GM12878 (cell line): ENCODE results near the gene PSMB7. TPM values are rescaled to one million over a fixed set of nuclear protein-coding genes. Genes with fewer than 3 reads are reported as not detected.

Experiments used
- ATAC-seq: fragments of 200-7000 bp; cut with Tn5 transposase; 3 replicates; pipeline ENCODE4 v1.9.1; 2020; ENCODE audit warnings: mild to moderate bottlenecking, moderate library complexity
- BruUV-seq: library from RNA; stranded (reverse); fragments of 400-500 nt; replicated peaks from 2 replicates; lab custom pipeline; 2021; lab: Mats Ljungman, UMichigan
- CTCF ChIA-PET: fragments of 300-600 bp; sonication (Branson Sonifier 250); formaldehyde crosslinking; extraction: SDS; loops from one replicate; lab custom pipeline; 2021; ENCODE audit warnings: inconsistent platforms; lab: Yijun Ruan, JAX
- POLR2A ChIA-PET: fragments of 350-600 bp; formaldehyde crosslinking; extraction: SDS; loops from one replicate; lab custom pipeline; 2021; ENCODE audit warnings: inconsistent platforms; lab: Charles Lee
- RAD21 ChIA-PET: fragments of 300-600 bp; sonication (Branson Sonifier 250); formaldehyde crosslinking; loops from one replicate; lab custom pipeline; 2023; ENCODE audit warnings: antibody characterized with exemption; ENCODE audit not compliant: unreplicated experiment; lab: Charles Lee
- SMC1A ChIA-PET: fragments of 300-600 bp; sonication (Branson Sonifier 250); formaldehyde crosslinking; loops from one replicate; lab custom pipeline; 2023; ENCODE audit not compliant: unreplicated experiment, uncharacterized antibody; lab: Charles Lee
- DNase-seq: peaks from one replicate; pipeline ENCODE4 v3.0.0-alpha.2; 2011; ENCODE audit warnings: low read depth, low spot score
- FAIRE-seq: peaks from 3 replicates; lab custom pipeline; 2011; peaks lifted over from hg19 to GRCh38; lab: Jason Lieb, UNC
- H2AFZ ChIP-seq: 2 replicates; pipeline ENCODE4 v1.6.0; 2011; ENCODE audit warnings: low read depth, low read length, control low read depth; ENCODE audit not compliant: control insufficient read depth
- H3K27ac ChIP-seq: 2 replicates; pipeline ENCODE4 v1.5.1; 2011; ENCODE audit warnings: control low read depth; ENCODE audit not compliant: control insufficient read depth, insufficient read depth
- H3K27me3 ChIP-seq, 2 experiments: replicated peaks in 1 of 2; 2 replicates each; pipeline versions ENCODE4 v1.6.0 to v1.6.1; 2011; ENCODE audit warnings: low read length in 1 of 2; ENCODE audit not compliant: control insufficient read depth in 2 of 2, insufficient read depth in 2 of 2
- H3K36me3 ChIP-seq, 2 experiments: 2 replicates each; pipeline ENCODE4 v1.5.1; 2011; ENCODE audit warnings: low read length in 1 of 2; ENCODE audit not compliant: control insufficient read depth in 2 of 2, insufficient read depth in 2 of 2
- H3K4me1 ChIP-seq: 2 replicates; pipeline ENCODE4 v1.6.1; 2011; ENCODE audit warnings: mild to moderate bottlenecking, low read length, moderate library complexity, mixed read lengths; ENCODE audit not compliant: control insufficient read depth, insufficient read depth
- H3K4me2 ChIP-seq: 2 replicates; pipeline ENCODE4 v1.6.0; 2011; ENCODE audit warnings: control low read depth; ENCODE audit not compliant: control insufficient read depth, insufficient read depth
- H3K4me3 ChIP-seq: fragments of 200-600 bp; sonication (generic); 2 replicates; pipeline ENCODE4 v1.5.1; 2016
- H3K79me2 ChIP-seq: 2 replicates; pipeline ENCODE4 v1.6.0; 2011; ENCODE audit warnings: low read length; ENCODE audit not compliant: control insufficient read depth, insufficient read depth
- H3K9ac ChIP-seq: 2 replicates; pipeline ENCODE4 v1.8.0; 2011; ENCODE audit warnings: low read length, control low read depth, mixed read lengths; ENCODE audit not compliant: control insufficient read depth, insufficient read depth
- H3K9me3 ChIP-seq: replicated peaks from 3 replicates; pipeline ENCODE4 v1.5.1; 2011; ENCODE audit warnings: mild to moderate bottlenecking, low read length; ENCODE audit not compliant: control insufficient read depth, insufficient read depth
- H4K20me1 ChIP-seq: 2 replicates; pipeline ENCODE4 v1.6.0; 2011; ENCODE audit not compliant: control insufficient read depth, insufficient read depth
- CHD4 ChIP-seq: fragments of 200-600 bp; sonication (generic); IDR thresholded peaks from 2 replicates; pipeline ENCODE4 v1.6.1; 2016; ENCODE audit warnings: mild to moderate bottlenecking
- MEF2B ChIP-seq: fragments of 450-650 bp; IDR thresholded peaks from 2 replicates; pipeline ENCODE4 v1.6.1; 2018; ENCODE audit warnings: mild to moderate bottlenecking, moderate library complexity; ENCODE audit not compliant: partially characterized antibody, poor library complexity, severe bottlenecking
- ZNF687 ChIP-seq: fragments of 450-650 bp; IDR thresholded peaks from 2 replicates; pipeline ENCODE4 v1.6.1; 2017; ENCODE audit warnings: mild to moderate bottlenecking, moderate library complexity
- WGBS: methylation state at CpG from one replicate; pipeline ENCODE4 v1.1.6; 2016; ENCODE audit warnings: low lambda C conversion rate; ENCODE audit not compliant: insufficient replicate concordance, insufficient coverage; ENCODE audit errors: missing lambda C conversion rate; 5-methylcytosine and 5-hydroxymethylcytosine counted together
- in situ Hi-C: fragments of 300-500 bp; cut with MboI; formaldehyde crosslinking; loops from 9 replicates; pipeline ENCODE4 v1.14.3; 2018; ENCODE audit warnings: mixed read lengths
- intact Hi-C: fragments of 100-400 bp; cut with micrococcal nuclease; formaldehyde crosslinking; loops from one replicate; pipeline ENCODE4 v1.14.2; 2022; ENCODE audit not compliant: unreplicated experiment
- polyA plus RNA-seq, 11 experiments: library from polyadenylated mRNA; depleted of rRNA in 4 of 11; unstranded in 6 of 11; stranded (reverse) in 5 of 11; fragments of >200 nt; fragmentation: Nextera tagmentation in 4 of 11; fragmentation: Illumina TruSeq in 1 of 11; extraction: Ambion mirVana in 4 of 11; extraction: Trizol in 1 of 11; gene quantifications; 1 replicate in 1 of 11; 2 replicates in 10 of 11; pipeline versions ENCODE4 v1.2.1 to v1.2.3, GENCODE V29; 2011 to 2016; ENCODE audit warnings: inconsistent platforms in 2 of 11, missing spikeins in 2 of 11, low read depth in 1 of 11
- total RNA-seq, 4 experiments: library from RNA; depleted of rRNA in 3 of 4; stranded (reverse); fragments of >200 nt in 3 of 4; fragmentation: Illumina TruSeq in 1 of 4; extraction: Trizol in 1 of 4; gene quantifications; 2 replicates each; pipeline versions ENCODE4 v1.2.1 to v1.2.3, GENCODE V29; 2013 to 2021

The PSMB7 gene
- total and polyA plus RNA-seq, 10 of the 15 experiments (the other 5 are each of a cell fraction or from before 2014, with no cell fraction given): 174 to 564 (median 268) TPM

- no peaks in the 10 kb centered on the region for H3K27me3 ChIP-seq
- no peak for TF ChIP-seq ZNF687
- no peak for TF ChIP-seq MEF2B
- no peak for TF ChIP-seq CHD4
- H3K4me1 ChIP-seq: peaks cover 5% of the 10 kb centered on the region; the same call in 1 of the 2 replicates
- intact Hi-C loops (no loop called here), in situ Hi-C loops (no loop called here)
- ChIA-PET RAD21 (interaction anchor here (0.9 to 3.6 kb wide), 2 partner anchors 10 to 264 kb away, joined by 3 to 12 read pairs; no protein-coding TSS in a partner anchor), SMC1A (interaction anchor here (0.6 to 3.4 kb wide), 9 partner anchors 7 to 833 kb away, joined by 3 to 10 read pairs (median 3); partner anchors contain the start of gene PSMB7), POLR2A (interaction anchor here (0.5 kb wide), 1 partner anchor 11 kb away, joined by 3 read pairs; no protein-coding TSS in a partner anchor), CTCF (interaction anchor here (0.9 to 4.4 kb wide), 5 partner anchors 12 to 267 kb away, joined by 3 to 17 read pairs (median 5); no protein-coding TSS in a partner anchor)
- H3K9ac ChIP-seq: no peak overlapping the region
- WGBS: 81% methylated on average over 9 of the region's 9 CpGs
- FAIRE-seq: no peak
- peaks cover 2% of the 10 kb centered on the region; the same call in 1 of the 2 replicates for H4K20me1 ChIP-seq
- H3K4me2 ChIP-seq: no peak overlapping the region
- BruUV-seq: no TSS peak
- no peak overlapping the region for H2AFZ ChIP-seq
- no peak overlapping the region for H3K27ac ChIP-seq
- ATAC-seq: no peak
- DNase-seq: no peak
- peaks cover 37% of the 10 kb centered on the region for H3K79me2 ChIP-seq
- no peaks in the 10 kb centered on the region for H3K9me3 ChIP-seq
- peaks cover 4 to 26% of the 10 kb centered on the region in 2 experiments; a peak in 3 of 4 replicates for H3K36me3 ChIP-seq
- H3K4me3 ChIP-seq: no peak overlapping the region
These were observed 24.2 kb downstream of the PSMB7 start for GRCh38 chr9:124390794-124391658.
